ENCODE results near the gene ARHGEF33. TPM values are rescaled to one million over a fixed set of nuclear protein-coding genes. Genes with fewer than 3 reads are reported as not detected.

Gene ARHGEF33
- total and polyA plus RNA-seq, 8 donors = under 0.01 to 2.0 (median 0.61) TPM; not detected in 1

DNA sequence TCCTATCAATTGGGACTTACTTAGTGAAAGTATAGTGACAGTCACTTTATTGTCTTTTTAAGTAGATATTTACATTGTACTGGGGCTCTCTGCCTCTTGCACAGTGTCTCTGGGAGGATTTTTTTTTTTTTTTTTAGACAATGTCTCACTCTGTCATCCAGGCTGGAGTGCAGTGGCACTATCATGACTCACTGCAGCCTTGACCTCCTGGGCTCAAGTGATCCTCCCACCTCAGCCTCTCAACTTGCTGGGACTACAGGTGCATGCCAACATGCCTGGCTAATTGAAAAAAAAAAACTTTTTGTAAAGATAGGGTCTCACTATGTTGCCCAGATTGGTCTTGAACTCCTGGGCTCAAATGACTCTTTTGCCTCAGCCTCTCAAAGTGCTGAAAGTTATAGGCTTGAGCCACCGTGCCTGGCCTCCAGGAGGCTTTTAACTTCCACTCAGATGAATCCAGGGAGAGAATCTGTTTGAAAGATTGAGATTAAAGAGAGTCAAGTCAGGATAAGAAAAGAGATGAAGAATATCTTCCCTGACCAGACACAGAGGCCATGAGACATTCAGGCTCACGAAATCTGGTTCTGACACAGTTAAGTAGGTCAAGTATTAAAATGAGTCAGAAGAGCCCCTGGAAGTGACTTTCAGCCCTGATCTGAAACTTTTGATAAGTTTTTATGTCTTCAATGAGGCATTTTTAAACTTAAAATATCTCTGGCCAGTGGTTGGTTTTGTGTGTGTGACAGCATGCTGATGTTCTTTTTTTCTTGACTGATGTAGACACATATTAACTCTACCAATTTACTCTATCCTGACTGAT, 18.3 kb downstream of the ARHGEF33 start:
- Histone ChIP-seq H3K27ac (no peak overlapping the region), H3K36me3 (no peaks in the 10 kb centered on the region), H3K4me1 (no peaks in the 10 kb centered on the region), H3K4me3 (no peak overlapping the region), H3K9me3 (no peaks in the 10 kb centered on the region), H3K27me3 (no peaks in the 10 kb centered on the region)
- DNase-seq = no peak
- intact Hi-C loops (cut with DNase I; ENCODE audit: low total_unique reads) = no loop called here
- TF ChIP-seq, protein P1, sequence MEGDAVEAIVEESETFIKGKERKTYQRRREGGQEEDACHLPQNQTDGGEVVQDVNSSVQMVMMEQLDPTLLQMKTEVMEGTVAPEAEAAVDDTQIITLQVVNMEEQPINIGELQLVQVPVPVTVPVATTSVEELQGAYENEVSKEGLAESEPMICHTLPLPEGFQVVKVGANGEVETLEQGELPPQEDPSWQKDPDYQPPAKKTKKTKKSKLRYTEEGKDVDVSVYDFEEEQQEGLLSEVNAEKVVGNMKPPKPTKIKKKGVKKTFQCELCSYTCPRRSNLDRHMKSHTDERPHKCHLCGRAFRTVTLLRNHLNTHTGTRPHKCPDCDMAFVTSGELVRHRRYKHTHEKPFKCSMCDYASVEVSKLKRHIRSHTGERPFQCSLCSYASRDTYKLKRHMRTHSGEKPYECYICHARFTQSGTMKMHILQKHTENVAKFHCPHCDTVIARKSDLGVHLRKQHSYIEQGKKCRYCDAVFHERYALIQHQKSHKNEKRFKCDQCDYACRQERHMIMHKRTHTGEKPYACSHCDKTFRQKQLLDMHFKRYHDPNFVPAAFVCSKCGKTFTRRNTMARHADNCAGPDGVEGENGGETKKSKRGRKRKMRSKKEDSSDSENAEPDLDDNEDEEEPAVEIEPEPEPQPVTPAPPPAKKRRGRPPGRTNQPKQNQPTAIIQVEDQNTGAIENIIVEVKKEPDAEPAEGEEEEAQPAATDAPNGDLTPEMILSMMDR (IDR thresholded peaks at IDR 0.05) = no peak
- no peak for TF ChIP-seq POLR2AphosphoS5 (IDR thresholded peaks at IDR 0.05)
- no peak for TF ChIP-seq EP300 (IDR thresholded peaks at IDR 0.05)
- TF ChIP-seq POLR2A (IDR thresholded peaks at IDR 0.05) = no peak
- WGBS, 5 donors = 73 to 83% (median 79%) methylated on average over 2 of the region's 2 CpGs

DNA sequence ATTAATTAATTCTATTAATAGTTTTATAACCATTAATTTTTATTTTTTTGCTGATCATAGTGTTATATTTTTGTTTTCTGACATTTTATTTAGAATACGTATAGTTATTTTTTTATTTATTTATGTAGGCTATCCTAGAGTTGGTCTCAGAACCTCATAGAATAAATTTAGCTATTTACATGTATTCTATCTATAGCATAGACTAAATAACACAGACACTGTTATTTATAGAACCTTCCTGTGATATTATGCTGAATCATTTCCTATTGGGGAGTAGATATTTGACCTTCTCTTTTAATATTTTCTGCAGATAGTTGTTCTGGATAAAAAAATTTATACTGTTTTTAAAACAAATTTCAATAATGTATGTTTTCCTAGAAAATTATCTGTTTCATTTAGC, 20.2 kb downstream of the ARHGEF33 start:
- Histone ChIP-seq H3K36me3 (no peaks in the 10 kb centered on the region), H3K27me3 (no peaks in the 10 kb centered on the region), H3K4me3 (no peak overlapping the region), H3K27ac (no peak overlapping the region), H3K4me1 (no peaks in the 10 kb centered on the region), H3K9me3 (no peaks in the 10 kb centered on the region)
- TF ChIP-seq EP300 (IDR thresholded peaks at IDR 0.05) (no peak), POLR2AphosphoS5 (IDR thresholded peaks at IDR 0.05) (no peak)
- TF ChIP-seq, protein P1 (IDR thresholded peaks at IDR 0.05) = no peak
- WGBS, 5 donors = 87 to 96% (median 96%) methylated on average over 1 of the region's 1 CpG
- intact Hi-C loops (cut with DNase I; ENCODE audit: low total_unique reads) = no loop called here
- no peak for DNase-seq

DNA sequence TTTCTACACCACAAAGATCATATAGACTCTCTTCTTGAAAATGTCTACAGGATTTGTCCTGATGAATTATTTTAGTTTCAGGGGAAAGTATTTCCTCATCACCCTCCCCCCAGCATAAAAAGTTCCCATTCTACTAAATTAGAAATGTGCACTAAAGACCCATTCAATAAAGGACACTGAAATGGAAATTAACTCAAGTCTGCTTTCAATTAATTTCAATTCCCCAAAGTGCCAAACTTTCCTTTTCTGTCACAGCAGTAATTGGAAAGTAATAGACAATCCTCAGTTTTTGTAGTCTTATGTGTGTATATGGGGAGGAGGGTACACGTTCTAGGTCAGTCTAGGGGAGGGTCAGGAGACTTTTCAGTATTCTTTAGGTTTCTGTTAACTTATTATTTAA, 21.5 kb downstream of the ARHGEF33 start:
- Histone ChIP-seq H3K27ac (no peak overlapping the region), H3K27me3 (no peaks in the 10 kb centered on the region), H3K4me3 (no peak overlapping the region), H3K36me3 (no peaks in the 10 kb centered on the region), H3K4me1 (no peaks in the 10 kb centered on the region), H3K9me3 (no peaks in the 10 kb centered on the region)
- 67 to 97% (median 90%) methylated on average over 1 of the region's 1 CpG for WGBS, 5 donors
- TF ChIP-seq, protein P1 (IDR thresholded peaks at IDR 0.05) = no peak
- no peak for TF ChIP-seq POLR2A (IDR thresholded peaks at IDR 0.05)
- no peak for TF ChIP-seq EP300 (IDR thresholded peaks at IDR 0.05)
- TF ChIP-seq POLR2AphosphoS5 (IDR thresholded peaks at IDR 0.05) = no peak
- DNase-seq = no peak
- intact Hi-C loops (cut with DNase I; ENCODE audit: low total_unique reads) = no loop called here

DNA sequence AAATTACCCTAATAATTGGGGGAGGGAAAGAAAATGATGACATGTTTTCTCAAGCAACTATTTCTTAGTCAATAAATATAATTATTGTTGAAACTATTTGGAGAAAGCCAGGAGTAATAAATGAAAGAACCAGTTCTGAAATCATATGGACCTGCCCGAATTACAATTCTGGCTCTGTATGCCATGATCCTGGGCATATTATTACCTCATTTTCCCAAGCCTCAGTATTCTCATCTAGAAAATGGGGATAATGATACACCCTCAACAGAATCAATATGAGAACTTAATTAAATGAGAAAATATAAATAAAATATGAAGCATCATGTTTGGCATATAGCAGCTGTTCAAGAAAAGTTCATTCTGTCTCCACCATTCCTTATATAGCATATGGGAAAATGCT, 22.9 kb downstream of the ARHGEF33 start:
- Histone ChIP-seq H3K4me1 (no peaks in the 10 kb centered on the region), H3K36me3 (no peaks in the 10 kb centered on the region), H3K4me3 (no peak overlapping the region), H3K27me3 (no peaks in the 10 kb centered on the region), H3K9me3 (no peaks in the 10 kb centered on the region), H3K27ac (no peak overlapping the region)
- TF ChIP-seq EP300 (IDR thresholded peaks at IDR 0.05) (no peak), POLR2AphosphoS5 (IDR thresholded peaks at IDR 0.05) (no peak)
- 55 to 97% (median 68%) methylated on average over 1 of the region's 1 CpG for WGBS, 5 donors
- intact Hi-C loops (cut with DNase I; ENCODE audit: low total_unique reads) = no loop called here
- no peak for DNase-seq

DNA sequence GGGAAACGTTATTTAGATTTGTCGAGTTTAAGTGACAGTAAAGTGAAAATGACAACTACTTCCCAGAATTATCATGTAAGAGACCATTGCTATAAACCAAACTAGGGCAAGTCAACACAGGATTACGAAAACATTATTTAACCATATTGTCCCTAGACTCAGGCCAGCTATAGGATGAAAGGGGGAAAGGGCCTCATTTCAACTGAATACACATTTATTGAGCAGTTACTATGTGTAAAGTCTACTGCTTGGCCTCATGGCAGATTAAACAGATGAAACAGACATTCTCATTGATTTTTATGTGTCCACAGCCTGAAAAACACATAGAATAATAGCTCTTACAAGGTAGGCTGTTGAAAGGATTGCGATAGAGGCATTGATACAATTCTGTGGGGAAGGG, 32.7 kb downstream of the ARHGEF33 start:
- no peak overlapping the region for H3K27ac ChIP-seq
- H3K36me3 ChIP-seq = peaks cover 0 to 6% (median 0%) of the 10 kb centered on the region in 4 donors
- 90 to 93% (median 92%) methylated on average over 4 of the region's 4 CpGs for WGBS, 5 donors
- H3K27me3 ChIP-seq = no peaks in the 10 kb centered on the region
- H3K9me3 ChIP-seq = no peaks in the 10 kb centered on the region
- H3K4me3 ChIP-seq = no peak overlapping the region
- no peak for DNase-seq
- intact Hi-C loops (cut with DNase I; ENCODE audit: low total_unique reads) = no loop called here
- no peaks in the 10 kb centered on the region for H3K4me1 ChIP-seq
- no peak for TF ChIP-seq EP300 (IDR thresholded peaks at IDR 0.05)
- TF ChIP-seq, protein P1 (IDR thresholded peaks at IDR 0.05) = no peak
- TF ChIP-seq POLR2A (IDR thresholded peaks at IDR 0.05) = no peak
- TF ChIP-seq POLR2AphosphoS5 (IDR thresholded peaks at IDR 0.05) = no peak
